Measurements from ENCODE around the gene SASH1.
A peak's percentile ranks its signal among the peaks of the same experiment; 100 is the strongest.

Gene SASH1

DNA sequence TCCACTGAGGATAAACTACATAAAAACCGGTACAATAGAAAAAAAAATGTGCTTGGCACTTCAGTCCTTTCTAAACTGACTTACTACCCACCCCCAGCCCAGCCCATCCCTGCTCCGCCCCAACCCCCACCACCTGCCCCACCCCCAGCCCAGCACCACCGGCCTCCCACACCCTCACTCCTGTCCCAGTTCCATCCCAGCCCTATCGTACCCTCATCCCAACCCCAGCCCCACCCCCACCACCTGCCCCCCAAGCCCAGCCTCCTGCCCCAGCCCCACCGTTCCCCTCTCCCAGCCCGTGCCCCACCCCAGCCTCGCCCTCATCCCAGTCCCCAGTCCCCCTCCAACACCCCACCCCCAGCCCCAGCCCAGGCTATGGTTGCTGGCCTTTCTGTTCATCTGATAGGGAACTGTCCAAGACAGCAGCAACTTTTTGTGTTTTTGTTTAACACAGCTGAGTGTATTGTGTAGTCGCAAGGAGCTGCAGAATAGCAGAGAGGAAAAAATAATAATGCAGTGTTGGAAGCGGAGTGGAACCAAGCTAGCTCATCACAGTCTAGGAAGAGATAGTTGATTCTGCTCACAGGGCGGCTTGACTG is 61.9 kb downstream of the SASH1 start:
- DNase-seq (ENCODE audit: low read depth, low spot score): no peak

DNA sequence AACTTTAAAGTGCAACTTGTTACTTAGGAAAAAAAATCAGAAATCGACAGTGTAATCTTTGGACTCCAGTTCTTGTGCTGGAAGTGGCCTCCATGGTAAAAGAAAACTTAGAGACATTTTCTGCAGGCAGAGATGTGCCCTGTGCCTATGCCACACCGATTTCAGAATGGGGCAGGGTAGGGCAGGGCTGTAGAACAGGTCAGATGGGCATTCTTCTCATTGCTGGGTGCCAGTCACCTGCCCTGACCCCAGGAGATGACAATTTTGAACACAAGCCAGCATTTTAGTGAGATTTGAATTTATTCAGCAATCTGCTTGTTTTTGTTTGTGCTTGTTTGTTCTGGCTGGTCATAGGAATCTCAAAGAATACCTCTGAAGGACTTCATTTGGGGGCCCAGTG is 63.3 kb downstream of the SASH1 start:
- DNase-seq (ENCODE audit: low read depth, low spot score): no peak

GRCh38 chr6:148406579-148407371 is 64.1 kb downstream of the SASH1 start:
- DNase-seq (ENCODE audit: low read depth, low spot score): no peak

DNA sequence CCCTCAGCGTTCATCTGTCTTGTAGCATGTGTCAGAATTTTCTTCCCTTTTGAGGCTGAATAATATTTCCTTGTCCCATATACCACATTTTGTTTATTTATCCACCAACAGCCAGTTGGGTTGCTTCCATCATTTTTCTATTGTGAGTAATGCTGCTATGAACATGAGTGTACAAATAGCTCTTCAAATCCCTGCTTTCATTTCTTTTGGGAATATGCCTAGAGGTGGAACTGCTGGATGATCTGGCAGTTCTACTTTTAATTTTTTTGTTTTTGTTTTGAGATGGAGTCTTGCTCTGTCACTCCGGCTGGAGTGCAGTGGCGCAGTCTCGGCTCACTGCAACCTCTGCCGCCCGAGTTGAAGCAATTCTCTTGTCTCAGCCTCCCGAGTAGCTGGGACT is 64.7 kb downstream of the SASH1 start:
- peak; percentile 85 for DNase-seq (ENCODE audit: low read depth, low spot score)

- DNase-seq (ENCODE audit: low read depth, low spot score): no peak
Observed at GRCh38 chr6:148413321-148414091, 70.9 kb downstream of the SASH1 start.

DNA sequence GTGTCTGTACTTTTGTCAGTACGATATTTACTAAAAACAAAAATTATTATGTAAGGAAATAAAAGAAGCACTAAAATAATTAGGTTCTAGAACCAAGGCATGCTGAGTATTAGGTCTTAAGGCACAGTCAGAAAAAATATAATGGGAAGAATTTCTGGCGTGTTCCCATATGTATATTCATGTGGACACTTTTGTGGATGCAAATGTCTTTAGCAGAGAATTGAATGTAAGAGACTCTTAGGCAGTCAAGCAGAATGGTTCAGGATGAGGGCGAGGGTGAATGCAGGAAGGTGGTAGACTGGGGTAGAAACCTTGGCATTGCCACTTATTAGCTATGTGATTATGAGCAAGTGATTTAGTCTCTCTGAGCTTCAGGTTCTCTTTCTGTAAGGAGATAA is 71.5 kb downstream of the SASH1 start:
- no peak for DNase-seq (ENCODE audit: low read depth, low spot score)

DNA sequence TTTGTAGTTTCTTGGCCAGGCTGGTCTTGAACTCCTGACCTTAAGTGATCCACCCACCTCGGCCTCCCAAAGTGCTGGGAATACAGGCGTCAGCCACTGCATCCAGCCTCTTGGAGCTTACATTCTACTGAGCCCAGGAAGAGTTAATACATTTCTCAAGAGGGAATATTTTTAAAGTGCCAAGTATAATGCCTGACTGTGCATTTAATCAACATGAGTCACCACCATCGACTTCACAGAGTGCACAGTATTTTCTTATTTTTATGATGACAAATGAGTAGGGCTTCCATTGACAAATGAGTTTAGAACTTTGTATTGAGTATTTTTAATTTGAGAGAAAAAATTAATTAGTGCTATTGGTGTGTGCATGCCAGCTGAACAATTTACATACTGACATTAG is 72.2 kb downstream of the SASH1 start:
- peak; percentile 77 for DNase-seq (ENCODE audit: low read depth, low spot score)

- no peak for DNase-seq (ENCODE audit: low read depth, low spot score)
Observed at GRCh38 chr6:148415511-148416260, 73.0 kb downstream of the SASH1 start.

DNA sequence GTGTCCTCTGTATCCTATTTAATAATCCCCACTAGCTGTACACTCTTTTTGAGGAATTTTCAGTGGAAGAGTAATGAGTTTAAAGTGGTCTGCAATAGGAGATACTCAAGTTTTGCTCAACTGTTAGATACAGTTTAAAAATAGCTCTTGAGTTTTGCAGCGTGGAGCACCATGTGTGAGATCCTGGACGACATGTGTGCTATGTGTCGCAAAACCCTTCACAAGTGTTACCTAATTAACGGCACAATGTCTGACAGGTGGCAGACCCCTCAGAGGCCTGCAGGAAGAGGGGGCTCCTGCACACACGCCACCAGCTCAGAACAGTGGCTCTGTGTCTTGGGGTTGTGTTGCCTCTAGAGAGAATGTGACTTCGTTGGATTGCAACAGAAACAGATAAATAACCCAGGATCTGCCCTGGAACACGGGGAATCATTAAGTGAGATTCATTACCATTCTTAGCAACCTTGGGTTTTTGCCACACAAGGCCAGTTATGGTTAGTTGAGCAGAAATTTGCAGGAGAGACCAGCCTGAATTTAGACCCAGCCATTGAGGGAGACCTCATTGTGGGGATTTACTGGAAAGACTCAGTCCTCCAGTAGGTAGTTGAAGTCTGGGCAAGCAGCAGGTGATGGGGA is 73.8 kb downstream of the SASH1 start:
- DNase-seq (ENCODE audit: low read depth, low spot score): no peak

DNA sequence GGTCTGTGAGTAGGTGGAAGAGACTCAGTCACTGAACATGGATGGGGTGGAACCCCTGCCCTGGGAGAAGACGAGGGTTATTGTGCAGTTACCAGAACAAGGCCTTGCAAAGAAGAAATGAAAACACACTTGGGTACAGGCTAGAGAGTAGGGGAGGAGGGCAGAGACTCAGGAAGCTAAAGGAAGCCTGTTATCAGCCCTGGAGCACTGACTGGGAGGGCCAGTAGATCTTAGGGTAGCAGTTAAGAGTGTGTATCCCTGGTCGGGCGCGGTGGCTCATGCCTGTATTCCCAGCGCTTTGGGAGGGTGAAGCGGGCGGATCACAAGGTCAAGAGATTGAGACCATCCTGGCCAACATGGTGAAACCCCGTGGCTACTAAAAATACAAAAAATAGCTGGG is 74.4 kb downstream of the SASH1 start:
- no peak for DNase-seq (ENCODE audit: low read depth, low spot score)

- no peak for DNase-seq (ENCODE audit: low read depth, low spot score)
Observed at GRCh38 chr6:148419430-148419829, 76.8 kb downstream of the SASH1 start.

- peak; percentile 86 for DNase-seq (ENCODE audit: low read depth, low spot score)
Observed at GRCh38 chr6:148422085-148422484, 79.4 kb downstream of the SASH1 start.

GRCh38 chr6:148423133-148423532 is 80.5 kb downstream of the SASH1 start:
- no peak for DNase-seq (ENCODE audit: low read depth, low spot score)

GRCh38 chr6:148423601-148424270 is 81.1 kb downstream of the SASH1 start:
- no peak for DNase-seq (ENCODE audit: low read depth, low spot score)

- DNase-seq (ENCODE audit: low read depth, low spot score): no peak
Observed at GRCh38 chr6:148425443-148425842, 82.8 kb downstream of the SASH1 start.

- DNase-seq (ENCODE audit: low read depth, low spot score): no peak
Observed at GRCh38 chr6:148426317-148426977, 83.8 kb downstream of the SASH1 start.

GRCh38 chr6:148427333-148427732 is 84.7 kb downstream of the SASH1 start:
- peak; percentile 46 for DNase-seq (ENCODE audit: low read depth, low spot score)

DNA sequence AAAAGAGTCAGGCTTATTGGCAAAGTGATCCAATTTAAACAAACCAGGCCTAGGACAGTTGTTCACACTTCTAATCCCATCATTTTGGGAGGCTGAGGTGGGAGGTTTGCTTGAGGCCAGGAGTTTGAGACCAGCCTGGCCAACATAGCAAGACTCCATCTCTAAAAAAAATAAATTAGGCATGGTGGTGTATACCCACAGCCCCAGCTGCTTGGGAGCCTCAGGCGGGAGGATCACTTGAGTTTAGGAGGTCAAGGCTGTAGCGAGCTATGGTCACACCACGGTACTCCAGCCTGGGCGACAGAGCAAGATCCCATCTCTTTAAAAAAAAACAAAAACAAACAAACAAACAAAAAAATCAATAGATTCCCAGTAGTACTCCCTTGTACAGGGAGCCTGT is 86.8 kb downstream of the SASH1 start:
- no peak for DNase-seq (ENCODE audit: low read depth, low spot score)

GRCh38 chr6:148430897-148431296 is 88.3 kb downstream of the SASH1 start:
- DNase-seq (ENCODE audit: low read depth, low spot score): no peak

- no peak for DNase-seq (ENCODE audit: low read depth, low spot score)
Observed at GRCh38 chr6:148431413-148431812, 88.8 kb downstream of the SASH1 start.

Measured in astrocyte of the hippocampus (primary cell).